HL-60 (cell line): ENCODE data around the gene CADM1.

Experiments used
- DNase-seq, 2 experiments: peaks; one replicate each; pipeline ENCODE4 v3.0.0-alpha.2; 2010 to 2020; ENCODE audit warnings: low read depth in 1 of 2, low spot score in 1 of 2
- H3K27ac ChIP-seq: fragments of 250-450 bp; sonication (Bioruptor Pico); replicated peaks from 2 replicates; pipeline ENCODE4 v1.5.1; 2020; ENCODE audit warnings: mild to moderate bottlenecking, moderate library complexity
- H3K27me3 ChIP-seq: fragments of 250-450 bp; sonication (Bioruptor Pico); 2 replicates; pipeline ENCODE4 v1.5.1; 2021; ENCODE audit warnings: mild to moderate bottlenecking, moderate library complexity; ENCODE audit not compliant: insufficient read depth, poor library complexity, severe bottlenecking
- H3K4me3 ChIP-seq: replicated peaks from 2 replicates; pipeline ENCODE4 v1.5.1; 2011; ENCODE audit warnings: mild to moderate bottlenecking, control low read depth, low read length; ENCODE audit not compliant: insufficient read depth
- CTCF ChIP-seq: IDR thresholded peaks from one replicate; pipeline ENCODE4 v1.5.1; 2011; ENCODE audit warnings: low read length, control low read depth, inconsistent platforms; ENCODE audit not compliant: insufficient read depth
- GABPA ChIP-seq: IDR thresholded peaks from 2 replicates; pipeline ENCODE4 v1.6.1; 2012; ENCODE audit warnings: low read depth
- POLR2AphosphoS5 ChIP-seq: IDR thresholded peaks from 2 replicates; pipeline ENCODE4 v1.6.1; 2012; ENCODE audit warnings: low read depth
- REST ChIP-seq: IDR thresholded peaks from 2 replicates; pipeline ENCODE4 v1.6.1; 2012; ENCODE audit warnings: low read depth; ENCODE audit not compliant: insufficient replicate concordance
- SPI1 ChIP-seq: IDR thresholded peaks from 2 replicates; pipeline ENCODE4 v1.6.1; 2012; ENCODE audit warnings: low read depth, mild to moderate bottlenecking, borderline replicate concordance

Gene CADM1

GRCh38 chr11:115247361-115247760 lies 256.9 kb downstream of the CADM1 start:
- DNase-seq, result no peak
- H3K4me3 ChIP-seq, result no peak overlapping the region

GRCh38 chr11:115244758-115245157 lies 259.5 kb downstream of the CADM1 start:
- no peak overlapping the region for H3K27ac ChIP-seq
- TF ChIP-seq SPI1, result no peak
- no peak for TF ChIP-seq CTCF
- no peak for TF ChIP-seq REST
- no peak for TF ChIP-seq POLR2AphosphoS5
- TF ChIP-seq GABPA, result no peak

More at GRCh38 chr11:115247361-115247760, 256.9 kb downstream of the CADM1 start:
- H3K27ac ChIP-seq, result no peak overlapping the region
- H3K27me3 ChIP-seq, result no peaks in the 10 kb centered on the region
- TF ChIP-seq REST, result no peak

GRCh38 chr11:115244296-115244695 lies 259.9 kb downstream of the CADM1 start:
- Histone ChIP-seq H3K4me3 (no peak overlapping the region), H3K27me3 (no peaks in the 10 kb centered on the region), H3K27ac (no peak overlapping the region)
- no peak for TF ChIP-seq POLR2AphosphoS5
- no peak for TF ChIP-seq GABPA
- TF ChIP-seq CTCF, result no peak
- TF ChIP-seq SPI1, result no peak
- no peak for TF ChIP-seq REST
- DNase-seq, result no peak

More at GRCh38 chr11:115244758-115245157, 259.5 kb downstream of the CADM1 start:
- DNase-seq, result no peak
- Histone ChIP-seq H3K27me3 (no peaks in the 10 kb centered on the region), H3K4me3 (no peak overlapping the region)

DNA sequence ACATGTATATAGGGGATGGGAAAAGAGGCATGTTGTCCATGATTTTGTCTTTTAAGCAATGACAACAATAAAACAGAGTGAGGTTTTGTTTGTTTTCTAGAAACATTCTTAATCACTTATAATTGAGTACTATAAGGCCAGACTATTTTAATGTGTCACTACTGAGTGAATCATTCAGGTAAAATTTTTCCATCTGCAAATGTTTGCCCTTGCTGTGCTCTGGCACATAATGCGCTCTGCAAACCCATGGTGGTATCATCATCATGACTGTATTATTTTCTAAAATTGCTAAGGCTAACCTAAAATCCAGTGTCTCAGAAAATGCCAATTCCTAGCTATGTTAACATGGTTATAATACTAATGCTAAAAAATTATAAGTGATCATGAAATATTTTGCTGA lies 261.2 kb downstream of the CADM1 start:
- TF ChIP-seq POLR2AphosphoS5, result no peak
- no peak overlapping the region for H3K4me3 ChIP-seq
- no peak for DNase-seq
- H3K27me3 ChIP-seq, result no peaks in the 10 kb centered on the region
- no peak overlapping the region for H3K27ac ChIP-seq
